ENCODE data around the gene ATXN10.
A peak's percentile ranks its signal among the peaks of the same experiment; 100 is the strongest.
"Not testable (repeated sequence)": the region's sequence is repeated elsewhere in the genome, so short reads cannot be mapped to it uniquely, and the experiment has no call there.

The ATXN10 gene

DNA sequence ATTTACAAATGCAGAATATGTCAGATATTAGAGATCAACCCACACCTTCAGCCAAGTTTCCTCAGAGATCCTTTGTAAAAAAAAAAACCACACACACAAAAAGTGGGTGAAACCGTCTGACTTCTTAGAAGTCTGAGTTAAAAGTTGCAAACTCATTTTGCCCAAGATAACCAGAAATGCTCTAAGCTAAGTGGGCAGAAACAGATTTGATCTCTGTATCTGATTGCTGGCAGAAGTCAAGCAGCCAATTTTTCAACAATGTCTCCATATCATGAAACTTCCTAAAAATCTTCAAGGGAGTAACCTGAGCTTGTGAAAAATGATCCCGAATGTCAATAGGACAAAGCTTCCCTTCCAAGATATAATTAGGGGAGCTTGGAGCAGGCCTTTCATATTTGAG, 28.6 kb upstream of the ATXN10 start:
- peak in 1 of 5 donors; percentile 19 for DNase-seq

DNA sequence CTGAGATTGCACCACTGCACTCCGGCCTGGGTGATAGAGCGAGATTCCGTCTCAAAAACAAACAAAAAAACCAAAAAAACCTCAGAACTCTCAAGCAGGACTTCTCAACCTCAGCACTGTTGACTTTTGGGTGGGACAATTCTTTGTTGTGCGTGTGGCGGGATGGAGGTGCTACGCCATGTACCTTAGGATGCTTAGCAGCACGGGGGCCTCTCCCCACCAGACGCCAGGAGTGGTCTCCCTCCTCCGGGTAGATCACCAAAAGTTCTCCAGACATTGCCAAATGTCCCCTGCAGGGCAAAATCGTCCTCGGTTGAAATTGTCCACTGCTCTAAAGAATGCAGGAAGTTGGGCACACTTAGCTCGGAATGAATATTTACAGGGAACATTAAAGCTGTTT, 26.9 kb upstream of the ATXN10 start:
- no peak for DNase-seq

- no peak for DNase-seq
Observed at GRCh38 chr22:45645150-45645525, 26.5 kb upstream of the ATXN10 start.

GRCh38 chr22:45645526-45646414, 25.9 kb upstream of the ATXN10 start:
- peak; percentile 33 to 66 (median 61) for DNase-seq

GRCh38 chr22:45647532-45648225, 24.0 kb upstream of the ATXN10 start:
- no peak for DNase-seq

- DNase-seq: no peak
Observed at GRCh38 chr22:45648301-45649117, 23.1 kb upstream of the ATXN10 start.

GRCh38 chr22:45649809-45650208, 21.8 kb upstream of the ATXN10 start:
- no peak for DNase-seq

GRCh38 chr22:45650721-45651120, 20.9 kb upstream of the ATXN10 start:
- DNase-seq: no peak

GRCh38 chr22:45651931-45652528, 19.6 kb upstream of the ATXN10 start:
- no peak for DNase-seq

DNA sequence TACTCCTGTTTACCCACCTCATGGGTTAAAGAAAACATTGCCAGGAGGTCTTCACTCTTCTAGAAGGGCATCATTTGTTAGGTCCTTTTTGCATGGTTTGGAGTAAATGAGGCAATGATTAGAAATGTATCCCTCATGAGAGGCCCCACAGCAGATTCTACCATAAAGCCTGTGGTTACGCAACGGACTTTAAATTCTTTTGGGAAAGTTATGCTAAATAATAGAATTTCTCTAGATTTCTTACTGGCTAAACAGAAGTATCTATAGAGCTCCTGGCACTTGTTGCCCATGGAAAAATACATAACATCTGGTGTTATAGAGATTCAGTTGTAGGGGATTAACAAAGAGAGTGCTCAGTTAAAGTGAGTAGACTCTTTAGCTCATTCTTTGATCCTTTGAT, 15.1 kb upstream of the ATXN10 start:
- DNase-seq: no peak

DNA sequence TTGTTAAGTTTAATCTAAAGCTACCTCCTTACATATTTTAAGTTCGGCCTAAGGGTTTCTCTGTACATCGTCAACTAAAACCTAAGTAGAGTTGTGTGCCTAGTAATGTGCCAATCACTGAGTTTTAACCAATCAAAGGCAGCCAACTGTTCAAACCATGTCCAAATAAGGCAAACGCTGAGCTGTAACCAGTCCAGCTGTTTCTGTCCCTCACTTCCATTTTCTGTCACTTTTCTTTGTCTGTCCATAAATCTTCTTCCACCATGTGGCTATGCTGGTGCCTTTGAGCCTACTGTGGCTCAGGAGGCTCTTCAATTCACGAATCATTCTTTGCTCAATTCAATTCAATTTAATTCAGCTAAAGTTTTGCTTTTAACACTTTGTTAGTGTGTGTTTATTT, 13.9 kb upstream of the ATXN10 start:
- no peak for DNase-seq

DNA sequence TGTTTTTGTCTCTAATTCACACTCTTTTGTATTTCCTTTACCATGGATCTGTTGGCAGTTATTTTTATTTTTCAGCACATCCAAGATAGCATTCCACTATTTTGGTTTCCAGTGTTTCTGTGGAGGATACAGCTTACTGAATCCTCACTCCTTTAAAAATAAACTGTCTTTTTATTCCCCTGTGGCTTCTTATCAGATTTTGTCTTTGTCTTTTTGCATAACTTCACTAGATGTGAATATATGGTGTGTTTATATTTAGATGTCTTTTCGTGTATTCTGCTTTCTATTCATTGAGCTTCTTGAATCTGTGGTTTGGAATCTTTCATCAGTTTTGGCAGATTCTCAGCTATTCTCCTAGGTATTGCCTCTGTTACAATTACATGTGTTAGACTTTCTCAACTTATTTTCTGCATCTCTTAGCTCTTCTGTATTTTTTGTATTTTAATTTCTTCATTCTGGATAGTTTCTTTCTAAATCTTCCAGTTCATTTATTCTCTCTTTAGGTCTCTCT, 7.4 kb upstream of the ATXN10 start:
- no peak for DNase-seq

- DNase-seq: no peak
Observed at GRCh38 chr22:45667486-45667885, 4.1 kb upstream of the ATXN10 start.

DNA sequence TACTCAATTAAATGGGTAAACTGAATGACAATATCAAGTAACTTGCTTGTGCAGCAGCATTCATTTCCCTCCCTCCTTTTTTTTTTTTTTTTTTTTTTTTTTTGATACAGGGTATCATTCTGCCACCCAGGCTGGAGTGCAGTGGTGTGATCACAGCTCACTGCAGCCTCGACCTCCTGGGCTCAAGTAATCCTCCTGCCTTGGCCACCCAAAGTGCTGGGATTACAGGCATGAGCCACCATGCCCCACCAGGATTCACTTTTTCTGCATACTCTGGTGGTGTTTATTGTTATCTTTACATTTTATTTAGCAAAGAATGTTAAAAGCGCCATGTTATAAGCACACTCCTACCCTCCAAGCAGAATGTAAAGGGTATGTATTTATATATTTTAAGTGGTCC, 1.3 kb upstream of the ATXN10 start:
- not testable (repeated sequence) for DNase-seq

- DNase-seq: no peak
Observed at GRCh38 chr22:45670981-45671782, 452 bp upstream of the ATXN10 start.

DNA sequence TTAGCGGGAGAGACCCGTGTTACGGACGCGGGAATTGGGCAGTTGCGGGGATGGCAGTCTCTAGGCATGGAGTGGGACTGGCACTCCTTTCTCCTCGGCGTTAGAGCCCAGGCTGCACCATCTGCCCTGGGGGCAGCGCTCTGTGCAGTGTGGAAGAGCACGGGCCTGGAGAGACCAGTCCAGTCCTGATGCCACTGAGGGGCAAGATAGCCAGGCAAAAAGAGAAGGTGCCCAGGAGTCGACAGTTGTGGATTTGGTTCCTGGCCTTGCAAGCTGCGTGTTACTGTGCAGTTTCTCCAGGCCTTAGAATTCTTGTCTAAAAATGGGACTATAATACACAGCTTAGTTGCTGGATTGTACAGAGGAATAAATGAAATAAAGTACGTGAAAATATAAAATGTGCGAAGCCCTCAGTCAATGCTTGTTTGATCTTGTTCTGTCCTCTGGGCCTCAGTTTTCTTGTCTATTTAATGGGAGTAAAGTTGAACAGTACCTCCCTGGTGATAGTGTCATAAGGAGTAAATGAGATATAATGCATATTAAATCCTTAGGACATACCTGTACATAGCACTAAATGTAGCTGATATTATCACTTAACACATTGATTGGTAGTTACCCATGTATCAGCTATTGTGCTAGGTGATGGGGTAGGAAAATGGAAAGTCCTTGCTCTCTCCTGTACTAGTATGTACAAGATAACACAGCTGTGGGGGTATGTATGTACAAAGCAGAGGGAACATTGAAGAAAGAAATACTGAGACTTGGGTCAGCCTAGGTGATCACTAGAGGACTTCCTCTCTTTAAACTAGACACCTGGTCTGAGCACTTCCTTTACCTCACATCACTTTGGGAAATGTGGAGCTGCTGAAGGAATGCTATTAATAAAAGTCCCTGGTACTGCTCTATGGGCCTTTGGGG, 1.2 kb downstream of the ATXN10 start:
- no peak for DNase-seq

DNA sequence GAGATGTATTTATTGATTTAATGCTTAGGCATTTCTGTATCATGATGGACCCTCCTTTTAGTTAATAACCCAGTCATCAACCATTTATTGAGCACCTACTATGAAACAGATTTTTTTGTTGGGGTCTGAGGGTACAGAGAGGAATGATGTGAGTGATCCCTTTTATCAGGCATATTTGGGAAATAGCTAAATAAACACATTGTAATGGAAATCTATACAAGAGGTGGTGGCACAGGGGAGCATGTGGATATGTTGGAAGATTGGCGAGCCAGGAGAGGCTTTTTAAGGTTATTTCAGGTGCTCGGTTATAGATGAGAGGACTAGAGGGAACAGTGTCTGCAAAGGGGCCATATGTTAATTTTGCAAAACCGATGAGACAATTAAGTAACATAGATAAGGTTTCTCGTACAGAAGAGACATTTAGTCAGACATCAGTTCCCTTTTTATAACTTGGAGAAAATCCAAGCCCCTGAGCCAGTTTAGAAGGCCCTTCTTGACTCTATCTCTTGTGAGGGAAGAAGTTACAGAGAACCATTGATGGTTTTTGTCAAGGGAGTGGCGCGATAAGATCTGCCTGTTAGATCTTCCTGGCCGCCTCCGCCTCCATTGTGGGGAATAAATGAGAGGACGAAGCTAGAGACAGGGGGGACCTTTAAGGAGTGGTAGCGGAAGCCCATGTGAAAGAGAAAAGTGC, 2.0 kb downstream of the ATXN10 start:
- DNase-seq: no peak

GRCh38 chr22:45676024-45676423, 4.4 kb downstream of the ATXN10 start:
- no peak for DNase-seq

GRCh38 chr22:45677063-45677462, 5.4 kb downstream of the ATXN10 start:
- no peak for DNase-seq
